Measurements from ENCODE around the gene EBF3. TPM values are rescaled to one million over a fixed set of nuclear protein-coding genes. Genes with fewer than 3 reads are reported as not detected.

The EBF3 gene
- total RNA-seq, 1 donor from 2014 or later = not detected

GRCh38 chr10:129968020-129968852, 4.2 kb upstream of the EBF3 start:
- no peak overlapping the region for H3K4me3 ChIP-seq (ENCODE audit: low read depth, low read length)
- no peak for DNase-seq (ENCODE audit: low read depth)
- TF ChIP-seq, protein P1, sequence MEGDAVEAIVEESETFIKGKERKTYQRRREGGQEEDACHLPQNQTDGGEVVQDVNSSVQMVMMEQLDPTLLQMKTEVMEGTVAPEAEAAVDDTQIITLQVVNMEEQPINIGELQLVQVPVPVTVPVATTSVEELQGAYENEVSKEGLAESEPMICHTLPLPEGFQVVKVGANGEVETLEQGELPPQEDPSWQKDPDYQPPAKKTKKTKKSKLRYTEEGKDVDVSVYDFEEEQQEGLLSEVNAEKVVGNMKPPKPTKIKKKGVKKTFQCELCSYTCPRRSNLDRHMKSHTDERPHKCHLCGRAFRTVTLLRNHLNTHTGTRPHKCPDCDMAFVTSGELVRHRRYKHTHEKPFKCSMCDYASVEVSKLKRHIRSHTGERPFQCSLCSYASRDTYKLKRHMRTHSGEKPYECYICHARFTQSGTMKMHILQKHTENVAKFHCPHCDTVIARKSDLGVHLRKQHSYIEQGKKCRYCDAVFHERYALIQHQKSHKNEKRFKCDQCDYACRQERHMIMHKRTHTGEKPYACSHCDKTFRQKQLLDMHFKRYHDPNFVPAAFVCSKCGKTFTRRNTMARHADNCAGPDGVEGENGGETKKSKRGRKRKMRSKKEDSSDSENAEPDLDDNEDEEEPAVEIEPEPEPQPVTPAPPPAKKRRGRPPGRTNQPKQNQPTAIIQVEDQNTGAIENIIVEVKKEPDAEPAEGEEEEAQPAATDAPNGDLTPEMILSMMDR (conservative IDR thresholded peaks at IDR 0.05; ENCODE audit: low read depth, low read length) = no peak

GRCh38 chr10:129967579-129968019, 3.5 kb upstream of the EBF3 start:
- DNase-seq (ENCODE audit: low read depth) = no peak
- no peak overlapping the region for H3K4me3 ChIP-seq (ENCODE audit: low read depth, low read length)
- TF ChIP-seq, protein P1 (conservative IDR thresholded peaks at IDR 0.05; ENCODE audit: low read depth, low read length) = no peak

DNA sequence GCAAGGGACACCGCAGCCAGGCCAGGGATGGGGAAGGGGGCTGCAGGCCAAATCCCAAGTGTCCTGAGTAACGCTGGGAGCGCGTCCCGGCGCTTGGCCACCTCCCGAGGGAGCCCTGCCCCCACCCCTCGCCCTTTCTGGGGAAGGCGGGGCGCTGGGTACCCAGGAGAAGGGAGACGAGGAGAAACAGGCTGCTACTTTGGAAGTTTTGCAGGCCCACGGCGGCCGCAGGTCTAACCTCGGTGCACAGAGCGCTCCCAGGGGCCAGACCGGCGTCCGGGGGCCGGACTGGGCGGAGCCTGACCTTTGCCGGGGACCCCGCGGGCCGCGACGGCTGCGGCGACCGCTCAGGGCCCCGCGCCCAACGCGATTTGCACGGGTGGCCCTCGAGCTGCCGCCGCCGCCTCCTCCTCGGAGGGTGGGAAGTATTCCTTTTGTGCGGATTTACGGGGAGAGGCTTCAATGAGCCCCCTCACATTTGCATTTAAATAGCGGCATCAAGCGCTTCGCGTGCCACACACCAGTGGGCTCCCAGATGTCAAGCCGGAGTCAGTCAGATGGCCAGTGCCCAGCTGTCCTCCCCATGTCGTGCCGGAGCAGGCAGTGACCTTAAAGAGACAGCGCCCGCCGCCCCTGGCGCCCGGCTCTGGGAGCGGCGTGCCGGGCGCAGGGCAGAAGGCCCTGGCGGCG, 3.0 kb upstream of the EBF3 start:
- TF ChIP-seq, protein P1 (conservative IDR thresholded peaks at IDR 0.05; ENCODE audit: low read depth, low read length) = no peak
- no peak for DNase-seq (ENCODE audit: low read depth)
- no peak overlapping the region for H3K4me3 ChIP-seq (ENCODE audit: low read depth, low read length)

GRCh38 chr10:129966370-129966888, 2.4 kb upstream of the EBF3 start:
- no peak for DNase-seq (ENCODE audit: low read depth)
- H3K4me3 ChIP-seq (ENCODE audit: low read depth, low read length) = no peak overlapping the region
- TF ChIP-seq, protein P1 (conservative IDR thresholded peaks at IDR 0.05; ENCODE audit: low read depth, low read length) = no peak

DNA sequence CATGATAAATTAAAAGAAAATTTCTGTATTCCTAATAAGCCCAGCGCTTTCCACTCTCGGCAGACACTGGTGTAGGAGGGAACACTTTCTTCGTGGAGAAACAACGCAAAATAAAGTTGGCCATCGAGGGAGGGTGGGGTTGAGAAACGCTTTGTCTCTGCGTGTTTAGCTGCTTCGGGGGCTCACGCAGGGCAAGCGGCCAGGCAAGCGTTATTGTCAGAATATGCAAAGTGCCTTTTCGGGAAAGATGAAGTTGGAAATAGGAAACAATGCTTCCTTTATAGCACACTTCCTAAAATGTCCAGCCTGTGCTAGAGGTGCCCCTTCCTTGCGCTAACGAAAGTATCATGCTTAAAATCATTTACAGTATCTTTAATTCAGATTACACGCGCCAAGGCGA, 1.9 kb upstream of the EBF3 start:
- no peak for DNase-seq (ENCODE audit: low read depth)
- no peak overlapping the region for H3K4me3 ChIP-seq (ENCODE audit: low read depth, low read length)
- TF ChIP-seq, protein P1 (conservative IDR thresholded peaks at IDR 0.05; ENCODE audit: low read depth, low read length) = no peak

DNA sequence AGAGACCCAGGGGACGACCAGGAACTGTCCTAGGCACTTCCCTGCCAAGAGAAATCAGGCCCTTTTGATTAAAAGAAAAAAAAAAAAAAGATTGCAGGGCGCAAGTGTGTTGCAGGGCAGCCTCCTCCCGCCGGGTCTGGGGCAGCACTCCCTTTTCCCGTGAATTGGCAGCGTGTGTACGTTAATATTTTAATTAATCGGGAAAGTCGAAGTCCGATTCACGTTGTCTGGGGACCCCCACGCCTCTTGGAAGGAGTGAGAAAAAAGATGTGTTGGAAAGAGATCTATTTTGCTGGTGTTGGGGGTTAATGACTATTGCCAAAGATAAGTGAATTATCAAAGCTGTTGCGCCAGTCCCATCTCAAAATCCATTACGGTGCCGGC, 1.3 kb upstream of the EBF3 start:
- H3K4me3 ChIP-seq (ENCODE audit: low read depth, low read length) = no peak overlapping the region
- no peak for DNase-seq (ENCODE audit: low read depth)
- TF ChIP-seq, protein P1 (conservative IDR thresholded peaks at IDR 0.05; ENCODE audit: low read depth, low read length) = no peak

Data from epithelial cell of proximal tubule (primary cell).